Activated naive CD8-positive, alpha-beta T cell treated with anti-CD3 and anti-CD28 coated beads, Interleukin-2, amount 10 ng/mL, durations not matched to agents 7 days and 5 days (primary cell): ENCODE results near the gene ZNF629. TPM values are rescaled to one million over a fixed set of nuclear protein-coding genes. Genes with fewer than 3 reads are reported as not detected.
A peak's percentile ranks its signal among the peaks of the same experiment; 100 is the strongest.

ENCODE experiments used
- ATAC-seq: fragments of 150-1000 bp; cut with Tn5 transposase; one replicate; pipeline ENCODE4 v1.10.0; 2021; ENCODE audit warnings: low read depth, moderate library complexity
- POLR2A ChIA-PET: fragments of 350-600 bp; sonication (Branson Sonifier 250); formaldehyde crosslinking; loops from one replicate; lab custom pipeline; 2021; ENCODE audit warnings: antibody characterized with exemption; lab: Charles Lee
- DNase-seq: peaks from one replicate; pipeline ENCODE4 v3.0.0; 2021
- H3K27ac Mint-ChIP-seq: one replicate; pipeline ENCODE4 v1.8.0; 2022; ENCODE audit warnings: mild to moderate bottlenecking, mixed read lengths
- H3K27me3 Mint-ChIP-seq: one replicate; pipeline ENCODE4 v1.8.0; 2022; ENCODE audit warnings: mild to moderate bottlenecking, moderate library complexity, mixed read lengths
- H3K36me3 Mint-ChIP-seq: one replicate; pipeline ENCODE4 v1.8.0; 2021; ENCODE audit warnings: mild to moderate bottlenecking, mixed read lengths
- H3K4me1 Mint-ChIP-seq: one replicate; pipeline ENCODE4 v1.8.0; 2021; ENCODE audit warnings: mixed read lengths
- H3K4me3 Mint-ChIP-seq: one replicate; pipeline ENCODE4 v1.8.0; 2022; ENCODE audit warnings: mild to moderate bottlenecking, moderate library complexity, mixed read lengths
- H3K9me3 Mint-ChIP-seq: one replicate; pipeline ENCODE4 v1.8.0; 2021; ENCODE audit warnings: mixed read lengths
- total RNA-seq, 2 experiments: library from RNA; stranded (reverse); gene quantifications; one replicate each; pipeline ENCODE4 v1.2.3, GENCODE V29; 2021

The ZNF629 gene
- total RNA-seq, 2 experiments from 2014 or later, result 5.2 to 6.0 TPM

DNA sequence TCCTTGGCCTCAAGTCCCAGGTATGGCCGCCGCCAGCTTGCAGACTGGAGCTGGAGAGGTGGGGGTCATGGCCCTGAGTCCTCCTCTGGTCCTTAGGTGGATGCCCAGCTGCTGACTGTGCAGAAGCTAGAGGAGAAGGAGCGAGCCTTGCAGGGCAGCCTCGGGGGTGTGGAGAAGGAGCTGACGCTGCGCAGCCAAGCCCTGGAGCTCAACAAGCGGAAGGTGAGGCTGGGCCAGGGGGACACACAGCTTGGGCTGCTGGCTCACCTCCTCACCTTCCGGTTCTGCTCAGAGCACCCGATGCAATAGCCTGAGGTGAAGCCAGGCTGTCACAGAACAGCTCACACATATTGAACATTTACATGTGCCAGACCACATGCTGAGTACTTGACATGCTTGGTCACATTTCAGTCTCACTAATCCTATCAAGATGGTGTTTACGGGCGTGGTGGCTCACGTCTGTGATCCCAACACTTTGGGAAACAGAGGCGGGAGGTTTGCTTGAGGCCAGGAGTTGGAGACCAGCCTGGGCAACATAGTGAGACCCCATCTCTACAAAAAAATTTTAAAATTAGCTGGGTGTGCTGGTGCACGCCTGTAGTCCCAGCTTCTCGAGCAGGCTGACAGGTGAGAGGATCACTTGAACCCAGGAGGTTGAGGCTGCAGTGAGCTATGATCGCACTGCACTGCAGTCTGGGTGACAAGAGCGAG, 17.5 kb downstream of the ZNF629 start:
- Mint-ChIP-seq H3K36me3 (peaks cover 18% of the 10 kb centered on the region), H3K9me3 (no peaks in the 10 kb centered on the region), H3K4me3 (no peak overlapping the region), H3K4me1 (peaks cover 10% of the 10 kb centered on the region), H3K27me3 (no peaks in the 10 kb centered on the region), H3K27ac (no peak overlapping the region)
- ATAC-seq, result no peak
- POLR2A ChIA-PET, result interaction anchor here (0.6 to 1.0 kb wide), 3 partner anchors 9 to 697 kb away, joined by 3 to 4 read pairs (median 4); no protein-coding TSS in a partner anchor
- no peak for DNase-seq

DNA sequence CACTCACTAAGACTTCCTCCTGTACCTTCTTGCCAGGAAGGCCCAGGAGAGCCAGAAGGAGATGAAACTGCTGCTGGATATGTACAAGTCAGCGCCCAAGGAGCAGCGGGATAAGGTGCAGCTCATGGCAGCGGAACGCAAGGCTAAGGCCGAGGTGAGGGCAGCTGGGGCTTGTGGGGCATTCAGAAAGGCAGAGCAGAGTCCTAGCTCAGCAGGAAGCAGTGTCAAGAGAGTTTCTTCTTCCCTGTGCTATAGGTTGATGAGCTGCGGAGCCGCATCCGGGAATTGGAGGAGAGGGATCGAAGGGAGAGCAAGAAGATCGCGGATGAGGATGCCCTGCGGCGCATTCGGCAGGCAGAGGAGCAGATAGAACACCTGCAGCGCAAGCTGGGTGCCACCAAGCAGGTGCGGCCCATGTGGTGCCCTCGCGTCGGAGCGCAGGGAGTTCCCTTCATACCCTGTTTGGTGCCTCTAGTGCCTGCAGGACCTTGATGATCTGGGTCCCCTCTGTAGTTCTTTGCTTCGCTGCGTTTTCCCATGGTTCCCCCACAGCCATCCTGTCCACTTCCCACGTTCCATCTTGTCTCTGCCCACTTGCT, 18.3 kb downstream of the ZNF629 start:
- no peak for ATAC-seq
- H3K9me3 Mint-ChIP-seq, result no peaks in the 10 kb centered on the region

GRCh38 chr16:30767767-30768465, 19.1 kb downstream of the ZNF629 start:
- H3K4me3 Mint-ChIP-seq, result no peak overlapping the region
- ATAC-seq, result no peak
- POLR2A ChIA-PET, result no interaction called here
- peaks cover 12% of the 10 kb centered on the region for H3K4me1 Mint-ChIP-seq
- H3K36me3 Mint-ChIP-seq, result peaks cover 22% of the 10 kb centered on the region
- DNase-seq, result no peak
- H3K27me3 Mint-ChIP-seq, result no peaks in the 10 kb centered on the region
- no peaks in the 10 kb centered on the region for H3K9me3 Mint-ChIP-seq
- no peak overlapping the region for H3K27ac Mint-ChIP-seq

More for the DNA sequence above, 18.3 kb downstream of the ZNF629 start:
- H3K27me3 Mint-ChIP-seq, result no peaks in the 10 kb centered on the region
- H3K27ac Mint-ChIP-seq, result no peak overlapping the region
- no peak overlapping the region for H3K4me3 Mint-ChIP-seq
- H3K4me1 Mint-ChIP-seq, result peaks cover 7% of the 10 kb centered on the region
- POLR2A ChIA-PET, result interaction anchor here (1.0 kb wide), 1 partner anchor 9 kb away, joined by 4 read pairs; no protein-coding TSS in a partner anchor
- no peak for DNase-seq
- peaks cover 21% of the 10 kb centered on the region for H3K36me3 Mint-ChIP-seq

GRCh38 chr16:30766933-30767284, 20.1 kb downstream of the ZNF629 start:
- ATAC-seq (no peak), DNase-seq (no peak)
- H3K4me1 Mint-ChIP-seq, result peaks cover 8% of the 10 kb centered on the region
- H3K36me3 Mint-ChIP-seq, result peaks cover 18% of the 10 kb centered on the region
- H3K27me3 Mint-ChIP-seq, result no peaks in the 10 kb centered on the region
- no peak overlapping the region for H3K4me3 Mint-ChIP-seq
- POLR2A ChIA-PET, result no interaction called here
- H3K9me3 Mint-ChIP-seq, result no peaks in the 10 kb centered on the region
- no peak overlapping the region for H3K27ac Mint-ChIP-seq

DNA sequence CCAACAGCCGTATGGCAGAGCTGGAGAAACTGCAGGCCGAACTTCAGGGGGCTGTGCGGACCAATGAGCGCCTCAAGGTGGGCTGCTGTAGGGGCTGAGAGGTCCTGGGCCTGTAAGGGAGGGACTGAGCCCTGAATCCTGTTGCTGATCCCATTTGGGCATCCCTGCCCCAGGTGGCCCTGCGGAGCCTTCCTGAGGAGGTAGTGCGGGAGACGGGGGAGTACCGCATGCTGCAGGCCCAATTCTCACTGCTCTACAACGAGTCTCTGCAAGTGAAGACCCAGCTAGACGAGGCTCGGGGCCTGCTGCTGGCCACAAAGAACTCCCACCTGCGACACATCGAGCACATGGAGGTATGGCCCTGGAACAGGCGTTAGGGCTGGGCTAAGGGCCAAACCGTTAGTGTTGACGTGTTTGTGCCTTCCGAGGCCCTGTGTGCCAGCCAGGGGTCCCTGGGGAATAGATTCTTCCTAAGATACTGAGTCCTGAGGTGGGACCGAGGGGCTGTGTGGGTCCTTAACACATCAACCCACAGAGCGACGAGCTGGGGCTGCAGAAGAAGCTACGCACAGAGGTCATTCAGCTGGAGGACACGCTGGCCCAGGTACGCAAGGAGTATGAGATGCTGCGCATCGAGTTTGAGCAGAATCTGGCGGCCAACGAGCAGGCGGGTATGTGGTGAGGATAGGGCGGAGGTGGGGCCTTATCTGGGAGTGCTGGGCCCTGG, 20.6 kb downstream of the ZNF629 start:
- no peak for DNase-seq
- no peak overlapping the region for H3K4me3 Mint-ChIP-seq
- no peaks in the 10 kb centered on the region for H3K27me3 Mint-ChIP-seq
- peaks cover 8% of the 10 kb centered on the region for H3K4me1 Mint-ChIP-seq
- H3K27ac Mint-ChIP-seq, result no peak overlapping the region
- ATAC-seq, result no peak
- peaks cover 17% of the 10 kb centered on the region for H3K36me3 Mint-ChIP-seq
- POLR2A ChIA-PET, result interaction anchor here (2.0 kb wide), 1 partner anchor 9 kb away, joined by 10 read pairs; no protein-coding TSS in a partner anchor
- H3K9me3 Mint-ChIP-seq, result no peaks in the 10 kb centered on the region

DNA sequence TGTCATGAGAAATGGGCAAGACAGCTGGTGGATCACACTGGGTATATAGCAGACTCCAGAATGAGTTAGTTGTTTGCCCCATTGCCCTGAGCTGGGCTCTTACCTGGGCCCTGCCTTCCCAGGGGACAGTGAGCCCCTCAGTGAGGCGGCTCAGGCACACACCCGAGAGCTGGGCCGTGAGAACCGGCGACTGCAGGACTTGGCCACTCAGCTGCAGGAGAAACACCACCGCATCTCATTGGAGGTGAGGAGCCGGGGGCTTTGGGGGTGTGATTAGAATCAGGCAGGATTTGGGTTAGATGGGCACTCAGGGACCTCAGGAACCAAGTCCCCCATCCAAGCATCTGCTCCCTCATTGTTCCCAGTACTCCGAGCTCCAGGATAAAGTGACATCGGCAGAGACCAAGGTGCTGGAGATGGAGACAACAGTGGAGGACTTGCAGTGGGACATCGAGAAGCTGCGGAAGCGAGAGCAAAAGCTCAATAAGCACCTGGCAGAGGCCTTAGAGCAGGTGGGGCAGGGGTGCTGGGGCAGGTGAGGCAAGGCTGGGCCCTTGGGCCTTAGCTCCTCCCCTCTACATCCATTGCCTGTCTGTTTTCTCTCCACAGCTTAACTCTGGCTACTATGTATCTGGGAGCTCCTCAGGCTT, 22.1 kb downstream of the ZNF629 start:
- peaks cover 17% of the 10 kb centered on the region for H3K4me1 Mint-ChIP-seq
- H3K27ac Mint-ChIP-seq, result no peak overlapping the region
- no peaks in the 10 kb centered on the region for H3K9me3 Mint-ChIP-seq
- no peaks in the 10 kb centered on the region for H3K27me3 Mint-ChIP-seq
- ATAC-seq, result no peak
- no peak overlapping the region for H3K4me3 Mint-ChIP-seq
- POLR2A ChIA-PET, result interaction anchor here (2.0 kb wide), 1 partner anchor 10 kb away, joined by 10 read pairs; no protein-coding TSS in a partner anchor
- H3K36me3 Mint-ChIP-seq, result peaks cover 17% of the 10 kb centered on the region
- no peak for DNase-seq

- no peak for DNase-seq
- Mint-ChIP-seq H3K27ac (no peak overlapping the region), H3K9me3 (no peaks in the 10 kb centered on the region), H3K27me3 (no peaks in the 10 kb centered on the region), H3K4me3 (peak overlapping the region; percentile 14), H3K4me1 (peaks cover 17% of the 10 kb centered on the region), H3K36me3 (peaks cover 15% of the 10 kb centered on the region)
- POLR2A ChIA-PET, result interaction anchor here (1.8 kb wide), 1 partner anchor 11 kb away, joined by 5 read pairs; no protein-coding TSS in a partner anchor
- no peak for ATAC-seq
These were observed 22.9 kb downstream of the ZNF629 start for GRCh38 chr16:30764086-30764485.

DNA sequence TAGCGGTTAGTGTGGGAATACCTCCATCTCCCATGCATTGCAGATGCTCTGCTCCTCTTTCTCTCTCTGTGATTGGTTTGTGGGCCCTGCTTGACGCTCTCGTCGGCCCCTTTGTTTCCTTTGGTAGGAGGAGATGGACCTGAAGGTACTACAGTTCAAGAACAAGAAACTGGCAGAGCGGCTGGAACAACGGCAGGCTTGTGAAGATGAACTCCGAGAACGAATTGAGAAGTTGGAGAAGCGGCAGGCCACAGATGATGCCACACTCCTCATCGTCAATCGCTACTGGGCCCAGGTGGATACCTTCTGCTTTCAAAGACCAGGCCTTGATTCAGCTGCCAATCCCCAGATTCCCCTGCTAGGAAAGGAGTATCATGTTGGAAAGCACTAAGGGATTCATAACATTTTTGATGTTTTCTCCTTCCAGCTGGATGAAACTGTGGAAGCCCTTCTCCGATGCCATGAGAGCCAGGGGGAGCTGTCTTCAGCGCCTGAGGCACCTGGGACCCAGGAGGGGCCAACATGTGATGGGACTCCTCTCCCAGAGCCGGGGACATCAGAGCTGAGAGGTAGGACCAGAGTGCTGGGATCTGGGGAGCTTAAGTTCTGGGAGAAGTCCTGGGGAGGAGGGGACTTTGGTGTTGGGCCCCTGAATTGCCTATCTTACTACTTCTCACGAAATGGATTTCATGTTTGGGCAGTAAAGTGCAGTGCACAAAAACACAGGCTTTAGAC, 23.8 kb downstream of the ZNF629 start:
- Mint-ChIP-seq H3K4me1 (peaks cover 17% of the 10 kb centered on the region), H3K27me3 (no peaks in the 10 kb centered on the region), H3K27ac (peak overlapping the region; percentile 88), H3K36me3 (peaks cover 9% of the 10 kb centered on the region), H3K4me3 (peak overlapping the region; percentile 95), H3K9me3 (no peaks in the 10 kb centered on the region)
- ATAC-seq (no peak), DNase-seq (no peak)
- POLR2A ChIA-PET, result interaction anchor here (0.6 to 1.8 kb wide), 4 partner anchors 8 to 139 kb away, joined by 3 to 8 read pairs (median 4); partner anchors contain the start of gene PHKG2

GRCh38 chr16:30761928-30762902, 24.8 kb downstream of the ZNF629 start, which contains the start of the genes CFAP119 and RNF40:
TSS of gene CFAP119 (minus strand) at chr16:30762062. CDS start at chr16:30761748, 314 bp downstream.
TSS of gene RNF40 (plus strand) at chr16:30762322. CDS start at chr16:30762546, 224 bp downstream.
- peak within 1 kb of the TSS; percentile 95 for H3K4me3 Mint-ChIP-seq
- peaks cover 9% of the 10 kb centered on the region for H3K36me3 Mint-ChIP-seq
- no peaks in the 10 kb centered on the region for H3K27me3 Mint-ChIP-seq
- DNase-seq (peak; percentile 91), ATAC-seq (peak; percentile 96)
- H3K27ac Mint-ChIP-seq, result peak within 1 kb of the TSS; percentile 88
- H3K9me3 Mint-ChIP-seq, result no peaks in the 10 kb centered on the region
- POLR2A ChIA-PET, result interaction anchor here (0.6 to 2.7 kb wide), 5 partner anchors 9 to 140 kb away, joined by 3 to 12 read pairs (median 5); partner anchors contain the start of gene PHKG2
- H3K4me1 Mint-ChIP-seq, result peaks cover 17% of the 10 kb centered on the region

- Mint-ChIP-seq H3K4me1 (peaks cover 18% of the 10 kb centered on the region), H3K36me3 (peaks cover 6% of the 10 kb centered on the region), H3K9me3 (no peaks in the 10 kb centered on the region), H3K27me3 (no peaks in the 10 kb centered on the region), H3K4me3 (peak overlapping the region; percentile 95), H3K27ac (peak overlapping the region; percentile 88)
- ATAC-seq, result peak; percentile 40
- POLR2A ChIA-PET, result interaction anchor here (2.7 kb wide), 1 partner anchor 14 kb away, joined by 12 read pairs; the partner anchor contains the start of gene PHKG2
- peak; percentile 60 for DNase-seq
These were observed 25.5 kb downstream of the ZNF629 start for GRCh38 chr16:30761427-30761927.
